ENCODE data around the gene ANKRD33. TPM values are rescaled to one million over a fixed set of nuclear protein-coding genes. Genes with fewer than 3 reads are reported as not detected.
A peak's percentile ranks its signal among the peaks of the same experiment; 100 is the strongest.

ANKRD33 gene, protein sequence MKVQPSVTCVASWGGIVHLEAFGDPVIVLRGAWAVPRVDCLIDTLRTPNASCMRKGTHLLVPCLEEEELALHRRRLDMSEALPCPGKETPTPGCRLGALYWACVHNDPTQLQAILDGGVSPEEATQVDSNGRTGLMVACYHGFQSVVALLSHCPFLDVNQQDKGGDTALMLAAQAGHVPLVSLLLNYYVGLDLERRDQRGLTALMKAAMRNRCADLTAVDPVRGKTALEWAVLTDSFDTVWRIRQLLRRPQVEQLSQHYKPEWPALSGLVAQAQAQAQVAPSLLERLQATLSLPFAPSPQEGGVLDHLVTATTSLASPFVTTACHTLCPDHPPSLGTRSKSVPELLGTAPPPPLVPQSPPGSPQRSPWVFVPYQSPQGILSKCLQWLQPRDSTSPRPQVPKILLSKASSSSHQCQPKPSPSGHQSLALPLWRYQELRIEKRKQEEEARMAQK
- total RNA-seq = 0.19 TPM in 1 of 2 replicates, not detected in the other

DNA sequence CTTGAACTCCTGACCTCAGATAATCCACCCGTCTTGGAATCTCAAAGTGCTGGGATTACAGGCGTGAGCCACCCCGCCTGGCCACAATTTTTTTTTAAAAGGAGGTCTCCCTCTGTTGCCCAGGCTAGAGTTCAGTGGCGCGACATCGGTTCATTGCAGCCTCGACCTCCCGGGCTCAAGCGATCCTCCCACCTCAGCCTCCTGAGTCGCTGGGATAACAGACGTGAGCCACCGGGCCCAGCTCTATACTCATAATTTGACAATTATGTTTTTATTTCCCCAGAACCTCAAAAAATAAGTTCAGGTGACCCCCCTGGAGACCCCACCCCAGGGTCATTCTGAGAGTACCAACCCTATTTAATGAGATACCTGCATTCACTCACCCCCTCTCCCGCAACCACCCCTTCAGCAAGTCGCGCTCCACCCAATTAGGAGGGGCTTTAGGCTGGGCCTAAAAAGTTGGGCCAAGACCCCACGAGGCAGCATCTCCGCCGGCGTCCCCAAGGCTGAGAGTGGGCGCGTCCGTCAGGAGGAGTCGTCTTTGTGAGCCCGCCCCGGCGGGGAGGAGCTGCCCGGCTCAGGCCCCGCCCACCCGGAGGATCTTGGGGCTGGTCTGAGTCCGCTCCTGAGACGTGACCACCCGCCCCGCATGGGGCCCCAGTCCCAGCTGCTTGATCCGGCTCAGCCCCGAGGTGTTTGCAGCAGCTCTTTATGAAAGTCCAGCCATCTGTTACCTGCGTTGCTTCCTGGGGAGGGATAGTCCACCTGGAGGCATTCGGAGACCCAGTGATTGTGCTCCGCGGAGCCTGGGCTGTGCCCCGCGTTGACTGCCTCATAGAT, at the start of gene ANKRD33:
TSS of gene ANKRD33 (plus strand) at position 628 of the 840 bp plus-strand sequence. CDS start at position 712, 84 bp downstream.
- DNase-seq = peak; percentile 59

DNA sequence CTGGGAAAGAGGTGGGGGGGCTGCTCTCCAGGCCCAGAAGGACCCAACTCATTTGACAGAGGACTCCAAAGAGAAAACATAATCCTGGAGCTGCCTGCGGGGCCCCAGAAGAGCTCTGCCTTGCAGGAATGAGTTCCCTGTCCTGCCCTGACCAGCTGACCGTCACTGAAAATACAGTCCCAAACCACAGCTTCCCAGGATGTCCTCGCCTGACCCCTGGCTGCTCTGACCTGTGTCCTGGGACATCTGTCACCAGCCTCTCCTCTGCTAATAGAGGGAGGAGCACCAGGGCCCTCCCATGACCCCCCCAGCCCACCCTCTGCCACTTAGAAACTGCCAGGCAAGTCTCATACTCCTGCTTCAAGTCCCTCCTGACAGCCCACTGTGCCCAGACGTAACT, 49.1 kb upstream of the ANKRD33 start:
- no peak for DNase-seq

DNA sequence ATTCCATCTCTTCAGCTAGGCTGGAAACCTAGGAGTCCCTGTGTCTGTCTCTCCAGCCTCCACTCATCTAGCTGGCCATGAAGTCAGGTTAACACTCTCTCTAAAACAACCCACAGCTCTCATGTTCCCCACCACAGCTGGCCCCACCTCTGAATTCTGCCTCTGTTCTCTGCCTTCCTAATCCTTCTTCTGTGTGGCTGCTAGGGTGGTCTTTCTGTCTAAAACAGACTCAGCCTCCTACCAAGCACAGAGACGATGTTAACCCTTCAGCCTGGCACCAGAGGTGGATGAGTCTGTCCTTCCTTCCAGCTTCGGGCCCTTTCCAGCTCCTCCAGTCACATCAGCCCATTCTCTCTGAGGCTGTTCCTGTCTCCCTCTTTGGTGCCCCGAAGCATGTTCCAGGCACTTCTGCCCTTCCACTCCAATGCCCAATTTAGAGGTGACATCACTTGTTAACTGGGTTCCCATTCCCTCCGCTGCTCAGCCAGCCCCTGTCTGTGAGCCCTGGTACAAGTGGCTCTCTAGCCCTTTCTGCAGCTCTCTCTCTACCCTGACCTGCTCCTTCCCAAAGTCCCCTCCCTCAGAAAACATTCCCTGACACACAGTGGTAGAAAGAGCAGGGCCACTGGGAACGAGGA, 48.5 kb upstream of the ANKRD33 start:
- no peak for DNase-seq

DNA sequence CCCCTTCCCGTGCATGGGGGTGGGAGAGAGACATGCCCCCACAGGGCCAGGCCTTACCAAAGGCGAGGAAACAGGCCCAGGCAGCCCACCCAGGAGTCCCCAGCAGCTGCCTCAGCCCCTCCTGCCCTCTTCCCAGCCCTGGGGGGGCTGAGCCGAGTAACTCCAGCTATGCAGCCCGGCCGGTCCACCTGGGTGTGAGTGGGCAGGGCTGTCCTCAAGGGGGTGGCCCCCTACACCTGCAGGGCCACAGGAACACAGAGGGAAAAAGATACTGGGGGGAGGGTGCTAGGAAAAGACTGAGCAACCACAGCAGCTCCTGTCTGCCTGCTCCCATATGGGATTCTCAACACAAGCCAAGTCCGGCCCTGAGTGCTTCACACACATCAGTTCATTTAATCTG, 46.9 kb upstream of the ANKRD33 start:
- no peak for DNase-seq

DNA sequence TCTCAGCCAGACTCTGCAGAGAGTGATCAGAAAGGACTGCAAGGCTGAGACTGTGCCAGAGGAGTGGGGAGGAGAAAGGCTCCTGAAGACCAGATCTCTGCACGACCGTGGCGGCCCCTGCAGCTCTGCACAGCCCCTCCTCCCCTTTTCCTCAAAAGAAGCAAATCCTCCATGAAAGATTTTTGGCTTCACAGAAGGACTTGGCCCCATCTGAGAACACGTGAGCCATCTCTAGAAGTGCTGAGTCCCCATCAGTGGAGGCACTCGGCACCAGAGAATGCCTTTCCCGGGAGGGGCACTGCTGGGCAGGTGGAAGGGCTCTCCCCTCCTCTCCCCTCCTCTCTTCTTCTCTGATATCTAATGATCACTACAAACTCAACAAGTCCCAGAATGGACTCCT, 46.2 kb upstream of the ANKRD33 start:
- DNase-seq = no peak

DNA sequence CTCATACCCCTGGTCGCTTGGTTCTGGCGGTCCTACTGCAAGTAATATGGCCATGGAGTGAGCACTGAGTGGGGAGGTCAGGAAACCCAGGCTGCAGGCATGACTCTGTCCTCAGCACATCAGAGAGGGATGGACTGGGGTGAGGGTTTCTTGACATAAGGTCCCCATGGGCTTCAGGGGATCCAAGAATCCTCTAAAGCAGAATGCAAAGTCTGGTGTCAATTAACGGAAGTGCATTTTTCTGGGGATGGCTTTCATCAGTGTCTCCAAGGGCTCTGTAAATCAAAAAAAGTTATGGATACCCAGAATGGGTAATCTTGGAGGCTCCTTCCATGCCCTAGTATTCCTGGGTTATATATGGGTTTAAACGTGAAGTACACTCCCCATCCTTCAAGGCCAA, 43.0 kb upstream of the ANKRD33 start:
- DNase-seq = no peak

DNA sequence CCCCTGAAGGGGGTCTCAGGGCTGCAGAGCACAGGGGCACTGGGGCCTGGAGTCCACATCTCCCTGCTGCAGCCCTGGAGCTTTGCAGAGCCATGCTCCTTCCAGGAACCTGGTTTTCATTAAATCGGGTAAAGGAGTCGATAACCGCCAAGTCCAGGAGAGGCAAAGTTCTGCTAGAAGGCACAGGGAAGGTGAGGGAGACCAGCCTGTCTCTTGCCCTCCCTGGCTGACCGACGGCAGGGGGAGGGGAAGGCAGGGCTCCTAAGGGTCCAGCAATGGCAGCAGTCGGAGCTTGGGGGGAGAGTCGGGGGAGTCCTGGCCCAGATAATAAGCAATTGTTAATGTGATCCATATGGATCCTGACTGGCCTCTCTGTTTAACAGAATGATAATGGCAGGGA, 42.4 kb upstream of the ANKRD33 start:
- no peak for DNase-seq

DNA sequence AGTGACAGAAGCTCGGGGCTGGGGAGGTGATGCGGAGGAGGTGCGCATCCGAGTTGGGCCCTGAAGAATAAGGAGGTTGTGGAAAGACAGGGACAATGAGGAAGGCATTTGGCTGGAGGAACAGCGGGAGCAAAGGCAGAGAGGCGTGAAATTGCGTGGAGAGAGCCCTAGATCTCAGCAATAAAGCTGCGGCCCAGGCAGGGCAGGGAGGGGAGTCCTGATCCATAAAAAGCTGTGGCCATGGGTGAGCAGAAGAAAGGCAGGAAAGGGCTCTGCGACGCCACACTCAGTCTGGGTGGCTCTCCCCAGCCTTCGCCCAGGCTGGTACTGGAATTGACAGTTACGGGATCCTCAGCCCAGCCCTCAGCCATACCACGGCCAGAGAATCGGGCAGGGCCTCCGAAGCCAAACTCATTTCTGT, 41.6 kb upstream of the ANKRD33 start:
- no peak for DNase-seq

DNA sequence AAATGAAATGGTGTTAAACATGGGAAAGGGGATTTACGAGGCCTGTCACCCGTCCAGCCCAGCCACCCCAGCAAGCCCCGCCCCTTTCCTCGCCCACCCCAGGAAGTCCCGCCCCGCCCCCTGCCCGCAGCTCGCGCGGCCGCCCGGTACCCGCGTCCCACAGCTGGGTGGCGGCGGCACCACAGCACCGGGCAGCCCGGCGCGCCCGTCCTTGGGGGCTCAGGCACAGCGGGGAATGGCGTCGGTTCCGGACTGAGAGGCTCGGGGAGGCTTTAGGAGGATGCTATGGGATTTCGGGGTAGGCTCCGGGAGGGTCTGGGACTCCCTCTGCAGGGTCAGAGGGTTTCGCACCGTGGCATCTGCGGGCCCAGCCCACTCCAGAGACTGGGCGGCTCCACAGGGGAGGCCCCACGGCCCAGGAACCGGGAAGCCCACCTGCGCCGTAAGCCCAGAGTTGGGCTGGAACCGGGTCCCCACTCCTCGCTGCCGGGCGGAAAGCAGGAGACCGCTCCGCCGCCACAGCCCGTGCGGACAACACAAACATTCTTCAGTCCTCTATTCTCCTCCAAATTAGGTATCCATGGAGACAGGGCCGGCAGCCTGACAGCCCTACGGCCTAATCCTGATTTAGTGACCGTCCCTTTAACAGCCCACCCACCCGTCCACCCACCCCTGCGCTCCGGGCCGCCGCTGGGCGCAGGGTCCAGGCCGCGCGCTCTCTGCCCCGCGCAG, 40.8 kb upstream of the ANKRD33 start:
- DNase-seq = peak; percentile 30

DNA sequence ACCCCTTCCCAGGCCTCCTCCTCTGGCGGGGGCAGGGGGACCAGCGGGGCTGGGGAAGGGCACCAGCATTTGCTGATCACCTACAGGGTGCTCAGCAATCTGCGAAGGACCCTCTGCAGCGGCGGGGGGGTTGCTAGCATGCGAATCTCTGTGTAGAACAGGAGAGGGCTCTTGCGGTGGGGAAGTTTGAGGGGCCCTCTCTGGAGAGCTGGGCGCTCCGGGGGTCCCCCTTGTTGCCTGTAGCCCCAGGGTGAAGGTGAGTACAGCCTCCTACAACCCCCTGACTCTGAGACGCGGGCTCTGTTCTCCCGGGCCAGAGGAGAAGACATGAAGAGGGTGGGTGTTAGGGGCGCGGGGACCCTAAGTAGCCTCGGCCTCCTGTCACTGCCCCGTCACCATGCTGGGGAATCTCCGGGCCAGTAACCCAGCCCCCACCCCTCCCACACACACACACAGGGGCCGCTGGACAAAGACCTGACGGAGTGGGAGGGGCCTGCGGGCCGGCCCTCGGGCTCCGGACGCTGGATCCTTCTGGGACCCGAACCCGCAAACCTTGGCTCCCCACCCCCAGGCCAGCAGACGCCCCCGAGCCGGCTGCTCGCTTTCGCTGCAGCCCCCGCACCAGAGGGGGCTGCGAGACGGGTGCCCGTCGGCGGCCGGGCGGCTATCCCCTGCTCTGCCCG, 40.1 kb upstream of the ANKRD33 start:
- peak; percentile 26 for DNase-seq

DNA sequence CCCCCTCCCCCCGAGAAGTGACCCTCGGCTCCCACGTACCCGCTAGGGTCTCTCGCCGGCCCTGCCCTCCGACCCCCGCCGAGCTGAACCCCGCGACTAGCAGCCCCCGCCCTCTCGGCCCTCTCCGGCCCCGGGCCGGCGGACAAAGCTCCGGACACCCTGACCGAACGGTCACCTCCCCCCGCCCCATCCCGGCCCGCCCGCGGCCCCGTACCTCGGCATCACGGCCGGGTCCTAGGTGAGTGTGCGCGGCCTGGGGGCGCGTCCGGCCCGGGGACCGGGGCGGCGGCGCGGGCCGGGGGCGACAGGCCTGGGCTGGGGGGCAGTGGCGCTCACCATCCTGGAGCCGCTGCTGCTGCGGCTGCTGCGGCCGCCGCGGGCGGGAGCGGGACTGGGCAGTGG, 39.6 kb upstream of the ANKRD33 start, which contains the start of gene FIGNL2:
TSS of gene FIGNL2 (minus strand) at position 393 of the 402 bp plus-strand sequence. CDS start 26,305 bp downstream, outside the sequence.
- no peak for DNase-seq

DNA sequence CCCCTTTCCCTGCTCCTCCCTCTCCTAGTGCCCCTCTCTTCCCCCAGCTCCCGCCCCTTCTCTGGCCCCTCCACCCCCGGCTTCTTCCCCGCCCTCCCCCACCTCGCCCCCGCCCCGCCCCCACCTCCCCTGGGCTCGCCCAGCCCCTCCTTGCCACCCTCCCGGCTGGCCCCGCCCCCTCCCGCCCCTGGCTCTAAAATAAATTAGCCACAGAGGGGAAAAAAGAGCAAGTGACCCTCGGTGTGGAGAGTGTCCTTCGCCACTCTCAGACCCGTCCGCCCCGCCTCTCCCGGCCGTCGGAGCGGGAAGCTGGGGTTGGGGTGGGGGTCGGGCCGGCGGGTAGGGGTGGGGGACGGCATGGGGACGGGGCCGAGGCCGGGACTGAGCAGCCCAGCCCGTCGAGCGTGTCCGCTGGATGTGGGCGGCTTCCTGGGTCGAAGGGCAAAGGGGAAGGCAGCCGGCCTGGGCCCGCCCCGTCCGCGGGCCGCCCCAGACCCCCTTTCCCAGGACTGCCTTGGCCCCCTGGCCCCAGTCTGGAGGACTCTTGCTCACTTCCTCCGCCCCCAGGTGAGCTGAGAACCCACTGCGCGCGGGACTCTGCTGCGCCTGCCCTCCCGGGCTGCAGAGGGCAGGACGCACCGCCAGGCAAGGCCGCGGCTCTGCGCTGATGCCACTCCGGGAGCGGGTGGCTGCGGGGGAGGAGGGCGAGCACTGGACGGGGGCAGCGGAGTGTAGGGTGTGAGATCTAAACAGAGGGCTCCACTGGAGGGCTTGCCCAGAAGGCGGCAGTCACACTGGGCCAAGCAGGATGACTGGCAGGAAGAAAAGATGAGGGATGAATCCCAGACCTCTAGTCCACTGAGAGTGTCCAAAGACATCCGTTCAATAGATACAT, 38.8 kb upstream of the ANKRD33 start:
- DNase-seq = peak; percentile 17

DNA sequence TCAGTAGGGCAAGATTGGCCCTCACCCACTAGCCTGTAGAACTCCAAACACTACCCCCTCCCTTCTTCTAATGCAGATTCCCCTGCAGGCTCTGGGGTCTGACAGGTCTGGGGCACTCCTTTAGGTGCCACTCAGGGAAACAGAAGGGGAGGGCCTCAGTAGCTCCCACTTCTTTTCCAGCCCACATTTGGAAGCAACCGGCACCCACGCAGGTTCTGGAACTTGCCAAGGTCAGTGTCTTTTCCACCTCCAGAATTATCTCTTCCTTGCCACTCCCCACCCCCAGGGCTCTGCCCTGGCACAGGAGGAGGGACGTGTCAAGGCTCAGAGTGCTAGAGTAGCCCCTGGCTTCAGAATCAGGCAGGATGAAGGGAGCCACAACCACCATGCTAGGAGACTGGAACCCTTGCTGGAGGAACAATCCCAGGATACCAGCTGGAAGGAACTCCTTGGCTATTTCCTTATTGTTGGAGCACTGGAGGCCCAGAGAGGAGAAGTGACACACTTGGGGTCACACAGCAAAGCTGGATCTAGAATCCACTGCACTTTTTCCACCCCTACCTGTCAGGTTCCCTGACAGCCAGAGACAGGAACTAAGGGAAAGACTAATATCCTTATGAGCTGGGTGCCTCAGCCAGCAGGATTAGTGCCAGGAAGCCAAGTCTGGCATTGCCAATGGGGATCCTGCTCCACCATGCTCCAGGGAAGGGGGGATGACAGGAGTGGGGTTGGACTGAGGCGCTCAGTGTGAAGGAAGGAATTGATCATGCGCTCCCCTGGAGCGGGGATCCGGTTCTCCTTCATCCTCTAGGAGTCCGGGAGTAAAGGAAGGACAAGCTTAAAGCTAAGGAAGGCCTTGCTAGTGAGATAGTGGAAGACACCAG, 37.6 kb upstream of the ANKRD33 start:
- DNase-seq = no peak

DNA sequence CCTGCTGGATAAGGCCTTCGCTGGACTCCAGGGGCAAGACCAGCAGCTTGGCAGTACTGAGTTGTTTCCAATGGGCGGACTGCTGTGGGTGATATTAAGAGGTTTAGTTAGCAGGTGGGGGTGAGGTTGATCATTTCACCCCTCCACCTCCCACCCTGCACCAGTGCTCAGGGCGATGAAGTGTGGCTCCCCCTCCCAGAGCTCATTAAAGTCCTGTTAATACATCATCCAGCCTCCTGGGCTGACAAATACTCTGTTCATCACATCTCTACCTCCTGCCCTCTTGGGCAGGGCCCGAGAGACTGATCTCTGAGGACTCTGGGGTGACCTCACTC, 37.0 kb upstream of the ANKRD33 start:
- DNase-seq = no peak

DNA sequence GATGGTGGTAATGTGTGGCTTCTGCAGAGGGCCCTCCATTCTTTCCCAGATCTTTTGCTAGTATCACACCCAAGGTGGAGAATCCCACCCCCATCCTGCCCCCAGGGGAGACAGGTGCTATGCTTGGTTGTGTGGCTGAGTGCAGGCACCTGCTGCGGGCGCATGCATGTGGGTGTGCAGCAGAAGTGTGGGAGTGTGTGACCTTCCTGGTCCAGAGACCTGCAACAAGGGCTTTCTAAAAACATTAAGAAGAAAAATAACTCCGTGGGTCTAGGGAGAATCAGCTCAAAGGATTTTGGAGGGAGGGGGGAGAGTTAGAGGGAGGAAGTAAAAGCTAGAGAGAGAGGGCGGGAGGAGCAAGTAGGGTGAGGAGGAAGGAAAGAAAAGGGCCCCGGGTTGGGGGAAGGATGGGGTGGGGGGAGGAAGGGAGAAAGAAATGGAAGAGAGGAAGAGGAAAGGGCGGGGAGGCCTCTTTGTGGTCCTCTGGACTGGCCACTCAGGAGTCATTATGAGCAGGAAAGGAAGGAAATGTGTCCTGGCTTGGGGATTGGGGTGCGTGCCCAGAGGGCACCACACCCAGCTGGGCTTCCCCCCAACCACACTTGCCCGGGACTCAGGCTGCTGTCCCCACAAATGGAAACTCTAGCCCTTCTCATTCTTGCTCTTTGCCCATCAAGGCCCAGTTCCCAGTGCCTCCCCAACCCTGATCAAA, 36.3 kb upstream of the ANKRD33 start:
- DNase-seq = no peak

DNA sequence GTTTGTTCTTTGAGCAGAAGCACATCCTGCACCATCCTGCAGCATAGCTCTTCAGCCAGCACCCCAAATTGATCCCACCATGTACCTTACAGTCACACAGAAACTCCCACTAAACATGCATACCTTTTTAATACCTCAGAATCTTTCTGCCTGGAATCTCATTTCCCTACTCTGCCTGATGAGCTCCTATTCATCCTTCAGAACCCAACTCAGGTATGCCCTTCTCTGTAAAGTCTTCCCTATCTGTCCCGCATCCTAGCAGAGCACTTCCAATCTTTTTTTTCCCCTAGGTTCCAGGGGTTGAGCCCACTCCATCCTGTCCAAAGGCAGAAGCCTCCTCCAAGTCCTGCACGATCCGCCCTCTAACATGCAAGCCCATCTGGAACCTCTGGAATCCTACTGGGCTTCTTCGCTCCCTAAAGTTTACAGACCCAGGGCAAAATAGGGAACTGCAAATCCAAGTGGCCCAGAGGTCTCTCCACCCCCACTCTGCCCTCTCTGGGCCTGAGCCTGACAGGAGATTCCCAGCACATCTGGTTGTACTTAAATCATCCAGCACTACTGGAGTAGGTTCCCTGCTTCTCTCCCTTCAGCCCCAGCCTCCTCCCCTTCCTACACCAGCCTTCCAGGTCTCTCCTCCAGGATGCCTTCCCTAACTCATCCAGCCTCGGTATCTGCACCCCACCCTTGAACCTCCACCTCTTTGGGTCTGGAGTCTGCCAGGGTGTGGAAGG, 35.3 kb upstream of the ANKRD33 start:
- DNase-seq = no peak

DNA sequence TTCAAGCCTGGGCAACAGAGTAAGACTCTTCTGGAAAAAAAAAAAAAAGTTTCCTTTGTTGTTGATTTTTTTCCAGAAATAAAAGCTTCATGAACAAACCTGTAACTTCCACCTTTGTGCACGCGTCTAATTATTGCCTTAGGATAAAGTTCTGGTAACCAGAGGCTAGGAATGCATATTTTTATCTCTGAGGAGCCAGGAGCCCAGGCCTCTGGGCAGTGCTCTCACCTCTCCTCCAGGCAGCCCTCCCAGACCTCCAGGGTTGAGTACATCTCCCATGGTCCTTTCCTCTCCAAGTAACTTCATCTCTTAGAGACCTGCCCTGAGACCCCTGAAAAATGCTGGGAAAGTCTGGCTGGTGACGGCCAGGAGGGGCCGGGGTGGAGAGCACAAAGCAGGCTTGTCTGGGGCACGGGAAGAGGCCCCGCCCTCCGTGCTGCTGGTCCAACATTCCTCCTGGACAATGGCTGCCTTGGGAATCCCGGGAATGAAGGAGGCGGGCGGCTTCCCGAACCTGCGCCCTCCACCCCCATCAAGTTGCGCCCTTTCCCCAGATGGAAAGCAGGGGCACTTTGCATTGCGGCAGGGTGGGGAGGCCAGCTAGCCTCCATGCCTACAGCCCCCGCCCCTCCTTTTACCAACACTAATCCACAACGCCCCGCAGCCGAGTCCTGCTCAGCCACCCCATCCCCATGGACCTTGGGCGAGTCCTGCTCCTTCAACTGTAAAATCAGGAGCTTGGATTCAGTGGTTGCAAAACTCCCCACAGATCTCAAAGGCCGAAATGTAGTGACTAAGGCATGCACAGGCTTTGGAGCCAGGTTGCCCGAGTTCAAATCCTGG, 32.1 kb upstream of the ANKRD33 start:
- DNase-seq = peak; percentile 53

Data from dermis blood vessel endothelial cell (primary cell).